ENCODE measurements around the gene GNL1.
"Not testable (repeated sequence)": the region's sequence is repeated elsewhere in the genome, so short reads cannot be mapped to it uniquely, and the experiment has no call there.

GNL1 gene

GRCh38 chr6:30520522-30520921 is 35.8 kb downstream of the GNL1 start:
- in situ Hi-C loops (cut with MboI; ENCODE audit: low sequenced_read_pairs, unreplicated experiment) = no loop called here
- no peak for TF ChIP-seq CTCF (IDR thresholded peaks at IDR 0.05; ENCODE audit: borderline replicate concordance, control extremely low read depth, extremely low read depth, insufficient read depth, missing control alignments)
- no peak for DNase-seq (ENCODE audit: low spot score)

- in situ Hi-C loops (cut with MboI; ENCODE audit: low sequenced_read_pairs, unreplicated experiment); DNase-seq (ENCODE audit: low spot score): not testable (repeated sequence)
These were observed 37.7 kb downstream of the GNL1 start for GRCh38 chr6:30518505-30519145.

GRCh38 chr6:30517767-30518504 is 38.4 kb downstream of the GNL1 start:
- DNase-seq (ENCODE audit: low spot score); in situ Hi-C loops (cut with MboI; ENCODE audit: low sequenced_read_pairs, unreplicated experiment): not testable (repeated sequence)

- DNase-seq (ENCODE audit: low spot score); in situ Hi-C loops (cut with MboI; ENCODE audit: low sequenced_read_pairs, unreplicated experiment): not testable (repeated sequence)
These were observed 39.6 kb downstream of the GNL1 start for GRCh38 chr6:30516754-30517076.

GRCh38 chr6:30515944-30516753 is 40.1 kb downstream of the GNL1 start:
- in situ Hi-C loops (cut with MboI; ENCODE audit: low sequenced_read_pairs, unreplicated experiment) = no loop called here
- TF ChIP-seq CTCF (IDR thresholded peaks at IDR 0.05; ENCODE audit: borderline replicate concordance, control extremely low read depth, extremely low read depth, insufficient read depth, missing control alignments) = no peak
- peak; percentile 78 for DNase-seq (ENCODE audit: low spot score)

GRCh38 chr6:30515106-30515505 is 41.2 kb downstream of the GNL1 start:
- DNase-seq (ENCODE audit: low spot score) = no peak
- in situ Hi-C loops (cut with MboI; ENCODE audit: low sequenced_read_pairs, unreplicated experiment) = no loop called here
- no peak for TF ChIP-seq CTCF (IDR thresholded peaks at IDR 0.05; ENCODE audit: borderline replicate concordance, control extremely low read depth, extremely low read depth, insufficient read depth, missing control alignments)

GRCh38 chr6:30513451-30513850 is 42.8 kb downstream of the GNL1 start:
- DNase-seq (ENCODE audit: low spot score) = no peak
- in situ Hi-C loops (cut with MboI; ENCODE audit: low sequenced_read_pairs, unreplicated experiment) = no loop called here
- no peak for TF ChIP-seq CTCF (IDR thresholded peaks at IDR 0.05; ENCODE audit: borderline replicate concordance, control extremely low read depth, extremely low read depth, insufficient read depth, missing control alignments)

- in situ Hi-C loops (cut with MboI; ENCODE audit: low sequenced_read_pairs, unreplicated experiment) = no loop called here
- DNase-seq (ENCODE audit: low spot score) = no peak
- no peak for TF ChIP-seq CTCF (IDR thresholded peaks at IDR 0.05; ENCODE audit: borderline replicate concordance, control extremely low read depth, extremely low read depth, insufficient read depth, missing control alignments)
These were observed 45.1 kb downstream of the GNL1 start for GRCh38 chr6:30511169-30511546.

Data from GM13976 (cell line).